GM21526 (cell line): ENCODE data around the gene AGK.
"Not testable (repeated sequence)": the region's sequence is repeated elsewhere in the genome, so short reads cannot be mapped to it uniquely, and the experiment has no call there.

Experiments
- ATAC-seq: cut with Tn5 transposase; IDR thresholded peaks from one replicate; pipeline ENCODE4 v1.9.1; 2021; ENCODE audit warnings: moderate library complexity; ENCODE audit not compliant: unreplicated experiment, low FRiP score

Gene AGK

DNA sequence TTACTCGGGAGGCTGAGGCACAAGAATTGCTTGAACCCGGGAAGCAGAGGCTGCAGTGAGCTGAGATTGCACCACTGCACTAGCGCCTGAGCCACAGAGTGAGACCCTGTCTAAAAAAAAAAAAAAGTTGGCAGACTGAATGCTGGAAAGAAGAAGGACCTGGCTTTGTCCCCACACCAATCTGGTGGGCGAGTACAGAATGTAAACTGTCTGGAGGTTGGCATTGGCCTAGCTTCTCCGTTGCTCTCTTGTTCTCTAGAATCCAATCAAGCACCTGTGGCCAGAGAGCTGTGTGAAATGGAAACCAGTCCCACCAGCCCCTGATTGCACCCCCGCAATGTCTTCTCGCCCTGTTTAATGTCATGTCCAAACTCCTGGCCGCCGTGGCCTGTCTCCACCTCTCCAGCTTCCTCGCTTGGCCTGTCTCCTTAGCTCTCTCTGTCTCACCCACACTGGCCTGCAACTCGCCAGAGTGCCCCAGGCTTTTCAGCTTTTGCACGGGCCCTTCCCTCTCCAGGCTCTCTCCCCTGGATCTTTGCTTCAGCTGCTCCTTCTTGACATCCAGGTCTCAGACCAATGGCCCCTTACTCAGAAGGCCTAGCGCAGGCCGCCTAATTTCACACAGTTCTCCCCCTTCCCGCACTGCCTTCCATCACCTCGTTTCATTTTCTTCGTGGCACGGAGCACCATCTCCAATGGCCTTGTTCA, 670 bp upstream of the AGK start:
- ATAC-seq: no peak

GRCh38 chr7:141551782-141552181, 572 bp downstream of the AGK start:
- no peak for ATAC-seq

GRCh38 chr7:141557360-141557759, 6.2 kb downstream of the AGK start:
- ATAC-seq: no peak

DNA sequence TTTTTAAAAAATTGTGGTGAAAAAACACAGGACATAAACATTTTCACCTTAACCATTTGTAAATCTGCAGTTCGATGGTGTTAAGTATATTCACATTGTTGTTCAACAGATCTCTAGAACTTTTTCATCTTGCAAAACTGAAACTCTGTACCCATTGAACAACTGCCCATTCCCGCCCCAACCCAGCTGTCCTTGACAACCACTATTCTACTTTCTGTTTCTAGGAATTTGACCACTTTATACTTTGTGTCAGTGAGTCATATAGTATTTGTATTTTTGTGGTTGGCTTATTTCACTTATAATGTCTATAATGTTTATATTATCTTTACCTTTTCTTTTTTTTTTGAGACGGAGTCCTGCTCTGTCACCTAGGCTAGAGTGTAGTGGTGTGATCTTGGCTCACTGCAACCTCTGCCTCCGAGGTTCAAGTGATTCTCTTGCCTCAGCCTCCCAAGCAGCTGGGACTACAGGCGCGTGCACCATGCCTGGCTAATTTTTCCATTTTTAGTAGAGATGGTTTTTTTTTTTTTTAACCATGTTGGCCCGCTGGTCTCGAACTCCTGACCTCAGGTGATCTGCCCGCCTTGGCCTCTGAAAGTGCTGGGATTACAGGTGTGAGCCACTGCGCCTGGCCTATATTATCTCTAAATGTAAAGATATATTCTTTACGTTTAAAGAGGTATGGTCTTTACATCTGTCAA, 6.8 kb downstream of the AGK start:
- ATAC-seq: not testable (repeated sequence)

DNA sequence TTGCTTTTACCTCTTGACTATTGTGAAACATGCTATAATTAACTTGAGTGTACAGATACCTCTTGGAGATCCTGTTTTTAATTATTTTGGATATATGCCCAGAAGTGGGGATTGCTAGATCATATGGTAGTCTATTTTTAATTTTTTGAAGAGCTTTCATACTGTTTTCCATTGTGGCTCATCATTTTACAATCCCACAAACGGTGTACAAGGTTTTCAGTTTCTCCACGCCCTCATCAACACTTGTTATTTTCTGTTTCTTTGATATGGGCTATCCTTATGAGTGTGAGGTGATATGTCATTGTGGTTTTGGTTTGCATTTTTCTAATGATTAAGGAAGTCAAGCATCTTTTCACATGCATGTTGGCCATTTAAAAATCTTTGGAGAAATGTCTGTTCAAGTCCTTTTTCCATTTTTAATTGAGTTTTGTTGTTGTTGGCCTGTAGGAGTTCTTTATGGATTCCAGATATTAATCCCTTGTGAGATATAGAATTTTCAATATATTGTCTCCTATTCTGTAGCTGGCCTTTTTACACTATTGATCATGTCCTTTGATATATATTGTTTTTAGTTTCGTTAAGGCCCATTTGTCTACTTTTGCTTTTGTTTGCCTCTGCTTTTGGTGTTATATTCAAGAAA, 7.5 kb downstream of the AGK start:
- ATAC-seq: peak; percentile 59

DNA sequence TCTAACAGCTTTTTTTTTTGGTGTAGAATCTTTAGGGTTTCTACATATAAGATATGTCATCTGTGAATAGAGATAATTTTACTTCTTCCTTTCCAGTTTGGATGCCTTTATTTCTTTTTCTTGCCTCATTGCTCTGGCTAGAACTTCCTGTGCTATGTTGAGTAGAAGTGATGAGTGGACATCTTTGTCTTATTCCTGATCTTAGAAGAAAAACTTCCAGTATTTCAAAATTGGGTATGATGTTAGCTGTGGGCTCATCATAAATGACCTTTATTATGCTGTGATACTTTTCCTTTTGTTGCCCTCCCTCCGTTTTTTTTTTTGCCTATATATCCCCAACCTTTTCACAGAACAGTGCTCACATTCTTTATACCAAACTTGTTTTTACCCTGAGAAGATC, 8.8 kb downstream of the AGK start:
- ATAC-seq: no peak

DNA sequence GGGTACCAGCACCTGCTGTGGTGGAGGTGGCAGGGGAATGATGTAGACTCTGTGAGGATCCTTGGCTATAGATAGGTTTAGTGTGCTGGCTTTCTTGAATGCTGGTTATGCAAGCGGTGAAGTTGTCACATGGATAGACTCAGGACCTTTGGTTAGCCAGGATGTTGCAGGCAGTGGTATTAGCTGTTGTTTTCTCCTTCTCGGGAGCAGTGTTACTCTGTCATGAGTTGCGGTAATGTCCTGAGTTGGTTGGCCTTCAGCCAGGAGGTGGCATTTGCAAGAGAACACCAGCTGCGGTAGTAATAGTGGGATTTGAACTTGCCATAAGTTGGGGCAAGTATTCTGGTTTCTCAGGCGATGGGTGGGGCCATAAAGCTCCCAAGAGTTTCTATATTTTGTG, 10.8 kb downstream of the AGK start:
- no peak for ATAC-seq

GRCh38 chr7:141562543-141562942, 11.3 kb downstream of the AGK start:
- no peak for ATAC-seq

DNA sequence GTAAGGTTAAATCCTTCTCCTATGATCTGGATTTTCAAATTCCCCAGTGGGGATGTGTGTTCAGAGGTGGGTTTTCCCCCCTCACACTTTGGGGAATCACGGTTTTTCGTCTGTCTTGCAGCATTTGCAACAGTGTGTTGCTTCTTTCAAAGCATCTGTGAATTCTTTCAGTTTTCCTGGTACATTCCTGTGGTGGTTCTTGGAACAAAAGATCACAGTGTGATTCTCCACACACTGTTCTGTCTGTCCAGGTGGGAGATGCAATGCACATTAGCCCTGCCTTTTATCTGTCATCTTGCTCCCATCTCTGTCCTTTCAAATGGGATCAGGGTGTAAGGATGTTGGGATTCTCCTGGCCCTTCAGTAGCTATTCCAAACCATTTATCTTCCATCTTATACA, 11.8 kb downstream of the AGK start:
- no peak for ATAC-seq

DNA sequence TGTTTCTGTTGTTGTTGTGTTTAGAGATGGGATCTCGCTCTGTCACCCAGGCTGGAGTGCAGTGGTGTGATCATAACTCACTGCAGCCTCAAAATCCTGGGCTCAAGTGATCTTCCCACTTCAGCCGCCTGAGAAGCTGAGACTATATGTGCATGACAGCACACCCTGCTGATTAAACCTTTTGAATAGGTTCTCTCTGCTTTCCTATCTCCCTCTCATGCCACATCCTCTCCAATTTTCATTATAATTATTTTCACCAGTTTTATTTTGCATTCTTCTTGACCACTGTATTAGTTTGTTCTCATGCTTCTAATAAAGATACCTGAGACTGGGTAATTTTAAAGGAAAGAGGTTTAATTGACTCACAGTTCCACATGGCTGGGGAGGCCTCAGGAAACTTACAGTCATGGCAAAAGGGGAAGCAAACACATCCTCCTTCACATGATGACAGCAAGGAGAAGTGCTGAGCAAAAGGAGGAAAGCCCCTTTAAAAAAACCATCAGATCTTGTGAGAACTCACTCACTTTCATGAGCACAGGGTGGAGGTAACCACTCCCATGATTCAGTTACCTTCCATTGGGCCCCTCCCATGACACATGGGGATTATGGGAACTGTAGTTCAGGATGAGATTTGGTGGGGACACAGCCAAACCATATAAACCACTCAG, 12.9 kb downstream of the AGK start:
- ATAC-seq: peak; percentile 47

DNA sequence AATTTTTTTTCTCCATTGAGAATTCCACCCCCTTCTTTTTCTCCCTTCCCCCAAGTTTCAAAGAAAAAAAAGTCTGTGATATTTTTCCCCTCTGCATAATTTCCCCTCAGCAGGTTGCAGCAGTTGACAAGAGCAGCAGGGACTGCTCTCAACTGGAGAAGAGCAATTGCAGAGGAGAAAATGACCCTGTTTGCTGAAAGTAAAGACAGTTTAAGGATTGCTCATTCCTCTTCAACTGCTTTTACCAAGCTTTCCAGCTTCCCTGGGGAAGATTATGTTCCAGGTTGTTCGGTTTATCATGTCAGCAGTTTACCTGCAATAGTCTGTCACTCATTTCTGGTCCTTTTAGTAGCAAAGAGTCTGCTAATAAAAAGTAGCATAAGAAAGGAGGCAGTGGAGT, 16.2 kb downstream of the AGK start:
- no peak for ATAC-seq

DNA sequence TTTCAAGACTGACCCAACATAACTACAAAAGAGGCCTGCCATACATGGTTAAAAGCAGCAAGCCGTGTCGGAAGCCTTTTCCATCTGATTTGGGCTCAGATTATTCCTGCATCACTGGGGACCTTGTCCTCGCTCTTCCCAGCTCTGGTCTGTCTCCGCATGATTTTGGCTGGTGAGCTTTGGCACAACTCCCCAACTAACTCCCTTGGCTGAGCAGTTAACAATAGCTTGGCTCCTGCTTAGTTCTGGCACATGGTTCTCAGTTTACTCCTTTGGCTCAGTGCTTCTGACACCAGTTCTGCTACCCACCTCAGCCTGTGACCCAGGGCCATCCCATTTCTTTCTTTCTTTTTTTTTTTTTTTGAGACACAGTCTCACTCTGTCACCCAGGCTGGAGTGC, 17.0 kb downstream of the AGK start:
- ATAC-seq: no peak

DNA sequence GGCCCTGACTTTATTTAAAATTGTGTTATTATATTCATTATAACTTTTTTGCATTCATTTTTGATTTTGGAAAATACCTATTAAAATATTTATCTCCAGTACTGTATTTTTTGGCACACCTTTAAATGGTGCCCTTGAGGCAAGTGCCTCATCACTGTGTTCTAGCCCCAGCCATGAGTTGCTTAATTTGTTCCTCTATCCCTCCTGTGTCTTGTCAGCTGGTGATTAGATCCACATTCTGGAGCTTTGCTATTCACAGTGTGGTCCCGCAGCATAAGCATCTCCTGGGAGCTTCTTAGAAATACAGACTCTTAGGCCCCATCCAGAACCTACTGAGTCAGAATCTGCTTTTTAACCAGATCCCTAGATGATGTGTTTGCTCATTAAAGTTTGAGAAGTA, 19.8 kb downstream of the AGK start:
- no peak for ATAC-seq

- ATAC-seq: no peak
Measured at GRCh38 chr7:141572175-141572574, 21.0 kb downstream of the AGK start.

- no peak for ATAC-seq
Measured at GRCh38 chr7:141573511-141573910, 22.3 kb downstream of the AGK start.

GRCh38 chr7:141575164-141575563, 24.0 kb downstream of the AGK start:
- no peak for ATAC-seq

DNA sequence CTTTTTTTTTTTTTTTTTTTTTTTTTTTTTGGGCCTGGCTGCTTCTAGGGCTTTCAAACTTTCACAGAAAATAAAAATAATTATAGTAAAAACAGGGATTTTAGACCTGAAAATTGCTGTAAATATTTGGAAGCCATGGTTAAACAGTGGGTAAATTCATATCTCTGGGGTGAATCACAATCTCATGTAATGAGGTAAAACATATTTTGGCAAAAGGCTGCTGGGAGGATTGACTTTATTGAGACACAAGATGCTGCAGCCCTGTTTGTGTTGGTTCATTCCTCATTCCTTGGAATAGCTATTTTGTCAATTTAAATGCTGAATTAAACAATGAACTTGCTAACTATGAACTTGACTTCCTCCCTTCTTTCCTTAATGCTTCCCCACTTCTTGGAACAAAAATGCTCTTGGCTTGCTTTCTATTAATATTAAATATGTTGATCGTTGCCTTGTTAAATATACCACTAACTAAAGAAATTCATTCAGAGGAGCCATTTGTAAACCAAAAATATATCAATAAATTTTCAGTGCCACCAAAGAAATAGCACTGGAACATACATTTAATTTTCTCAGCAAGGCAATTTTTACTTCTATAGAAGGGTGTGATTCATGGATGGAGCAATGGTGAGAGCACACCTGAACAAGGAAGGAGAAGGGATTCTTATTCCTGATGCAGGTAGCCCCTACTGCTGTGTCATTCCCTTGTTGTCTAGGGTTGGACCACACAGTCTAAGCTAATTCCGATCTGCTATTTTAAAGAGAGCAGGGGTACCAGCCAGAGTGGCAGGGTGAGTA, 24.6 kb downstream of the AGK start:
- ATAC-seq: no peak

GRCh38 chr7:141577043-141577839, 26.0 kb downstream of the AGK start:
- no peak for ATAC-seq

DNA sequence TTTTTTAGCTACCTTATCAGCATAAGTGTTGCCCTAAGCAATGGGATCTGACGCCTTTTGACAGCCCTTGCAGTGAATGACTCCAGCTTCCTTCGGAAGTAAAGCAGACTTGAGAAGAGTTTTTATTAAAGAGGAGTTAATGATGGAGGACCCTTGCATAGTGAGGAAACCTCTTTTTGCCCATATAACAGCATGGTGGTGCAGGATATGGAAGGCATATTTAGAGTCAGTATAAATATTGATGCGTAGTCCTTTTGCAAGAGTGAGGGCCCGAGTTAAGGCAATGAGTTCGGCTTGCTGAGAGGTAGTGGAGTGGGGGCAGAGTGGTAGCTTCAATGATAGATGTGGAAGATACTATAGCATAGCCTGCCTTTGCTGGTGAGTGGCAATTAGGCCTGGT, 28.7 kb downstream of the AGK start:
- not testable (repeated sequence) for ATAC-seq

DNA sequence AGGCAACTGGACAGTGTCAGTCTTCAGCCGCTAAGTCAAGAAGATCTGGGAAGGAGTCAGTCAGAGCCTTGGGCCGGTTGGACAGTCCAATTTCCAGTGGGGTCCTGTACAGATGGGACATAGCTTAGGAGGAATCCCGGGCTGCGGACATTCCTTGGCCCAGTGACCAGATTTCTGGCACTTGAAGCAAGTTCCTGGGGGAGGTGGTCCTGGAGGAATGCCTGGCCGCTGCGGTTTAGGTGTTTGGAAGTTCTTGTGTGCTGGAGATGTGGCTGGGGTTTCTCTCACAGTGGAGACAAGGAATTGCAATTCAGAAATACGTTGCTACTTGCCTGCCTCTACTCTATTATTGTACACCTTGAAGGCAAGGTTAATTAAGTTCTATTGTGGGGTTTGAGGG, 30.9 kb downstream of the AGK start:
- ATAC-seq: not testable (repeated sequence)
